NT2/D1 (cell line): ENCODE measurements around the gene LTBR.

Experiments
- SUZ12 ChIP-seq: IDR thresholded peaks from 2 replicates; pipeline ENCODE4 v1.6.1; 2011; ENCODE audit not compliant: insufficient read length, insufficient read depth; ENCODE audit errors: extremely low read depth
- YY1 ChIP-seq: IDR thresholded peaks from 2 replicates; pipeline ENCODE4 v1.6.1; 2011; ENCODE audit not compliant: insufficient read length, insufficient read depth
- ZNF274 ChIP-seq: IDR thresholded peaks from 2 replicates; pipeline ENCODE4 v1.6.1; 2011; ENCODE audit warnings: mild to moderate bottlenecking, low read depth, low read length

DNA sequence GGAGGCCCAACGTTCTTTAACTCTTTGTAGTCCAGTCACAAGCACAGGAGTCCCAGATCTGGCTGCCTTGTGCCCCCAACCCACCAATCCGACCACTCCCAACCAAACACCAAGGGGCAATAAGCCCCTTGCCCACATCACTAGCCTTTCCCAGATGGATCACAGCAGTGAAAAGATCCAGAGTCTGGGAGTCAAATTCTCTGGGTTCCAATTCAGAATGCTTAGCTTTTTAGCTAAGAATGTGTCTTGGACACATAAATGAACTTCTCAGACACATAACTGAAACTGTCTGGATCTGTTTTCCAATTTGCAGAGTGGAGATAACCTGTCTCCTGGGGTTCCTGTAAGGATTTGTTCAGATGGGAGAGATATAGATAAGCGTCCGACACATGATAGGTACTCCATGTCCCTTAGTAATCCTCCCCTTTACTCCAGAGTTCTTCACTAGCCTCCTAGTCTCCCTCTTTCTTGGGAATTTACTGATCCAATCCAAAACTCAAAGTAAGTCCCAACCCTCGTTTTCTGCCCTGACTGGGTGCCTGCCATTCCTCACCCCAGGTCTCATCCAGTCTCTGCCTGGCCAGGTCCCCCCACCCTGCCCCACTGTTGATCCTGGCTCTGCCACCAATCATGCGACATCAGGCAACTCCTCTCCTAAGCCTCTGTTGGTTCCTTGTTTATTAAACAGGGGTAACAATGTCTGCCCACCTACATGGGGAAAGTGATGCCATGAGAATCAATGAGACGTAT, 41.6 kb upstream of the LTBR start:
- TF ChIP-seq YY1 (no peak), ZNF274 (no peak), SUZ12 (no peak)
